GM19452 (cell line): ENCODE results near the gene HLA-E.
"Not testable (repeated sequence)": the region's sequence is repeated elsewhere in the genome, so short reads cannot be mapped to it uniquely, and the experiment has no call there.

Experiments
- ATAC-seq: cut with Tn5 transposase; IDR thresholded peaks from one replicate; pipeline ENCODE4 v1.9.1; 2021; ENCODE audit not compliant: unreplicated experiment

Gene HLA-E

DNA sequence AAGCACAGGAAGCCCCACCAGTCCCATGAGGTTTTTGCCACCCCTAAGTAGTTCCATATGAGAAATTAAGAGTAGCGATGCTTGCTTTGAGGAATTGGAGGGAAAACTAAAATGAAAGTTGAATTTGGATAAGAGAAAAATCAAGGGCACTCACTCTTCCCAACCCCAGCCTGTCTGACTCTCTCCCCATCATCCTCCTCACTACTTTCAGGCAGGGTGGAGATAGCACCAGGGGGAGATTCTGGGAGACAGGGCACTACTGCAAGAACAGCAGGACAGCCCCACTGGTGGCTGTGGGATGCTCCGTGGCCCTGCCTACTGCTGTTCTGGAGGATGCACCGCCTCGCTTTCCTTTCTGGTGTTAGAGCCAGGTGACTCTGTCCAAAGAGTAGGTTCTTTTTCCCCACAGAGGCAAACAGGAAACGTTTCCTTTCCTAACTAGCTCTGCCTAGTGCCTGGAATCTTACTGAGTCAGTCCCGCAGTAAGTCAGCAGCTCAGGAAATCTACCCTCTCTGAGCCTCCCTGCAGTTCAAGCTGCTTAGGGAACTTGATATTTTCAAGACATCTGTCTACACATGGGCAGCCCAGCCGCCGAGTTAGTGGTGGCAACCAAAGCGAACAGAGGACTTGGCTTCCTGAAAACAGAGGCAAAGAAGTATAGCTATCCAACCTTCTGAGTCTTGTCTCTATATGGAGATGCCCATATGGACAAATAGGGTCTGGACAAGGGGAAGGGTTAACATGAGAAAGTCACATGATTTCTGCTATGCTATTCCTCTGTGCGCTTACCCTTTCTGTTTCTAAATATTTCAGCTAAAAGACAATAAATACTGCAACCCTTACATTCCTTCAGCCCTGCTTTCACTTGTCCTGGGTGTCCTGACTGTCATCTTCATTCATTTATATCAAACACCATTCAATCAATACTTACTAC lies 11.4 kb downstream of the HLA-E start:
- no peak for ATAC-seq

DNA sequence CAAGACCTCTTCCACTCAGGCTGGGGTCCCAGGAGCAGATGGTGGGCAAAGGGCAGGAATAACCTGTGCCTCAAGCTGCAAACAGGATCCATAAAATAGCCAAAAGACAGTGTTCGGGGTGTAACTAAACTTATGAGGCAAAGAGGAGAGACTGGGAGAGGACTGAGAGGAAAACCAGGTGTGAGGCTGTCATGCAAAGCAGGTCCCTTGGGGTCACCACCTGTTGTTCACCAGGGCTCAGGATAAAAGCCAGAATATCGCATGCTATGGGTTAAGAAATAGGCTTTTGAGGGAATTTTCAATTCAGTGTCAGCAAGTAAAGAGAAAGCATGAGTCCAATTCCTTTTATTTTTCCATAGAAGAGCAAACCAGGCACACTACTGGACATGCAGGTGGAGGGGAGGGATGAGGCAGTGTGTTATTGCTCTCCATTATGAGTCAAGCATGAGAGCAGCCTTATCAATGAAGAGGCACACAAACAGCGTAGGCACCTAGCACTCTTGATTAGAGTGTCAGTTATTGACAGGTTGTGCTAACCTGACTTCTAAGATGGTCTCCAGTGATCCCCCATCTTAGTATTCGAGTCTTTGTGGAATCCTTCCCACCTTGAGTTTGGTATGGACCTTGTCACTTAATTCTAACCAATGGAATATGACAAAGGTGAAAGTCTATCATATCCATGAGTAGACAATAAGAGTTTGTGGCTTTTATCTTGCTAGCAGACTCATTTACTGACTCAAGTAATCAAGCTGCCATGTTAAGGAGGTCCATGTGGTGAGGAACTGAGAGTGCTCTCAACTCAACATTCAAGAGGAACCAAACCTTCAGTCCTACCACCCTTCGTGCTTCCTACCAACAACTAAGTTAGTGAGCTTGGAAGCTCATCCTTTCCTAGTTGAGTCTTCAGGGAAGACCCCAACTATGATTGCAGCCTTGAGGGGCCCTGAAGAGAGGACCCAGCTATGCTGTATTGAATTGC lies 18.8 kb downstream of the HLA-E start:
- no peak for ATAC-seq

DNA sequence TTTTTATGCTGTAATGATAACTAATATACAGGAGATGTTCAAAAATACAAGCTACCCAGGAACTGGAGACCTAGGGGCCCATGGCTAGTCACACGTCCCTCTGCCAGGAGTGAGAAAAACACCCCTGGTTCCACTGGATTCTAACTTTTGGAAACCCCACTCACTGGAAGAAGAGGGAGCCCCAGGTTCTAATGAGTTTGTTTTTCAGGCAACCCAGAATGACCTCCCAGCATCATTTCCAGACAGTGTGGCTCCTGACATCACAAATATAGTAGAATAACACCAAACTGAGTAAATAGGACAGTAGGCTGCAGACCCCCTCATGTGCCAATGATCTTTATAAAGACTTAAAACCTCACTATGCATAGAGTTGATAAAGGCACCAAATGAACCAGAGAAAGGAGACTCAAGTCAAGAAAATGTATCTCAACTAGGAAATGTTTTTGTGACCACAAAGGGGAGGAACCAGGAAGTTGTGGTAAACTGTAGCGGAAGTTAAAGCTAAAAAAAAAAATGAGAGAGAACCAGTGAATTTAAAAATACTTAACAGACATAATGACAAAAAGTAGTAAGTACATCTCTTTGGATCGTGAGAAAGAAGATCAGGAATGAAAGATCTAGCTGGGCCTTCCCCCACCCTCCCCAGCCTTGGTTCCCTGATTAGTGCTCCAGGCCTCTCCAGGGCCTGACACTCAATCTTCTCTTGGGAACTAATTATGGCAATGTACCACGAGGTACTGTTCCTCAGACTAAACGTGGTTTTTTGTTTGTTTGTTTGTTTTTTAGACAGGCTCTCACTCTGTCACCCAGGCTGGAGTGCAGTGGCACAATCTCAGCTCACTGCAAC lies 19.8 kb downstream of the HLA-E start:
- ATAC-seq = no peak

DNA sequence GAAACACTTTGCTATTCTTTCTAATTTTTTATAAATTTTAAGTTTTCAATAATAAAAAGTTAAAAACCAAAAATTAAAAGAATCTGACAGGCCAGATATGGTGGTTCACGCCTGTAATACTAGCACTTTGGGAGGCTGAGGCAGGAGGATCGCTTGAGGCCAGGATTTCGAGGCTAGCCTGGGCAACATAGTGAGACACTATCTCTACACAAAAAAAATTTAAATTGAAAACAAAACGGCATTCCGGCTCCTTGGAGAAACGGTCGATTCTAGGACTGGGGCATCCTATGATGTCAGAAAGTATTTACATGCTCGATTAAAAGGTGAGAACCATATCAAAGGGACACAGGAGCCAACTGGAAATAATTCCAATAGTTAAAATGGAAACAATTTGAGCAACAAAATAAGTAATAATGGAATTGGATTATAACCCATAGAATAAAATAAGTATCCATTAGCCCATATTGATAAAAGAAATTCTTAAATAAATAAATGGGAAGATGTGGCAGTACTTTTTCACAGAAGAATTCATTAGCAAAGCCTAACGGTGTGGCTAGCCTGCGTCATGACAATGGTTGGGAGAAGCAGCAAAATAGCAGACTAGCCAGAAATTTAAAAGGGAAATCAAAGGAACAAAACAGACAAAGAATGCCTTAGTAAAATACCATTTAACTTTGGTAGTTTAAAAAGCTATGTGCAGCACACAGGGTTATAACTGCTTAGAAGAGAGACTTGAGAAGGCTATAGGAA lies 21.3 kb downstream of the HLA-E start:
- ATAC-seq = no peak

DNA sequence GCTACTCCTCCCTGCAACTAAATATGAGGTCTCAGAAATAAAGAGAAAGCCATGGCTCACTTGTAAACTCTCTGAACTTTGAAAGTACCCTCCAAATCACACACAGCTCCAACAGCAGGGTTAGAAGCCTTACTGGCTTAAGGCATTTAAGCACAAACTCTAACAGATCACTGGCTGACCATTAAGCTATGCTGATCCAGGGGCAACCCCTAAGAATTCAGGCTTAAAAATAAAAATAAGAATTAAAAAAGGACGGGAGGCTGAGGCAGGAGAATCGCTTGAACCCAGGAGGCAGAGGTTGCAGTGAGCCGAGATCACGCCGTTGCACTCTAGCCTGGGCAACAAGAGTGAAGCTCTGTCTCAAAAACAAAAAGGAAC lies 21.8 kb downstream of the HLA-E start:
- no peak for ATAC-seq

DNA sequence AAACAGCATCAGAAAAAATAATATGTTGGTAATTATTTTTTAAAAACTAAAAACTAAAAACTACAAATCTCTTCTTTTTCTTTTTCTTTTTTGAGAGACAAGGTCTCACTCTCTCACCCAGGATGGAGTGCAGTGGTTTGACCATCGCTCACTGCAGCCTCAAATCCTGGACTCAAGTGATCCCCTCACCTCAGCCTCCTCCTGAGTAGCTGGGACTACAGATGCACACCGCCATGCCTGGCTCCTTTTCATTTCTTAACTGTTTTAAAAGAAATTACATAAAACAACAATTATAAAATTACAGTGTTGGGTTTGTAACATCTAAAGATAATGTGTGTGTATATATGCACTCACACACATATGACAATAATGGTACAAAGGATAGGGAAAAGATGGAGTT lies 24.1 kb downstream of the HLA-E start:
- no peak for ATAC-seq

DNA sequence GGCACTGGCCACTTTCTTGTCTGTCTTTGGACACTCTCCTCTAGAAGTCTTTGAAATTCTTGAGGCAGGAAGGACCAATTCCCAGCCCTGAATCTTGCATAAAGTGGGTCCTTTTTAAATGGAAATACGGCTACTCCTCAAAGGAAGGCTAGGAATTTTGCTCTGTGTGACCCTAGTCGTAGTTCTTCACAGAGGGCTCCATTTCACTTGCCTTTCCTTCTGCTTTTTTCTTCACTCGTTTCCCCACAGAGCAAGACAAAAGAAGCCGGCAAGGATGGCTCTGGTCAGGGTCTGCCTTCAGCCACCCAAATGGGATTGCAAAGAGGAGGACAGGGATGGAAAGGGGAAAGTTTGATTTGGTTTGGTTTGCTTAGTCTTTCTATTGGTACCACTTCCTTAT lies 25.8 kb downstream of the HLA-E start:
- no peak for ATAC-seq

DNA sequence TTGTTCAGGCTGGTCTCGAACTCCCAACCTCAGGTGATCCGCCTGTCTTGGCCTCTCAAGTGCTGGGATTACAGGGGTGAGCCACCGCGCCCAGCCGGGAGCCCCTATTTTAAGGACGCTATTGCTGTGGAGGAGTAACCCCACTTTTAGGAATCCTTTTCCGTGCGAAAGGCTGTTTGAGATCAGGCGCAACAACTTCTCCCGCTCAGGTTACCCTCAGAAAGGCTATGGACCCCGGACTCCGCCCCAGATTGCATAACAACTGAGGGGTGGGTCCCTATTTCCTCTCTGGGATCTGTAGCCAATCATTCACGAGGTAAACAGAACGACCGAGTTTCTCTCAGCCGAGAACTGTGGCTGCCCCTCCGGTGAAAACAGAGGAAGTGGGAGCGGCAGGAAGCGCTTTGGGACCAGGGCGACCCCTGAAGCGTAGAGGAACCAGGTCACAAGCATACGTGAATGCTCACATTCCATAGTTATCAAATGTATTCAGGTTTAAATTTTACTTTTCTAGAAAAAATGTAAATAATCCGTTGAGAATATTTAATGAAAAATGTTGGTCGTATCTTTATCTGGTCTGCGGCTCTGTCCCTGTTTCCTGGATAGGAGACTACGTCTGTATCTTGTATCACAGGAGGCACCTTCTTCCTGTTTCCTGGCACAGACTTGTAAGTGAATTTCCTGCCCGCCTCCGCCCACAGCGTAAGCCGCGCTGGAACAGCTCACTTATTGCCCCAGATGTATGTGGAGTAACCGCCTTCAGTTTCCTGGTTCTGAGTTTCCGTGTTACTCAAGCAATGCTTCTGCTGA lies 26.8 kb downstream of the HLA-E start:
- ATAC-seq = peak; percentile 68

DNA sequence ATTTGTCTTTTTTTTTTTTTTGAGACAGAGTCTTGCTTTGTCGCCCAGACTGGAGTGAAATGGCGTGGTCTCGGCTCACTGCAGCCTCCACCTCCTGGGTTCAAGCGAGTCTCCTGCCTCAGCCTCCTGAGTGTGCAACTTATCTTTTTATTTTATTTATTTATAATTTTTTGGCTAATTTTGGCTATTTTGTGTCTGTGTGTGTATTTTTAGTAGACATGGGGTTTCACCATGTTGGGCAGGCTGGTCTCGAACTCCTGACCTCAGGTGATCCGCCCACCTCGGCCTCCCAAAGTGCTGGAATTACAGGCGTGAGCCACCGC lies 27.4 kb downstream of the HLA-E start:
- ATAC-seq = not testable (repeated sequence)

DNA sequence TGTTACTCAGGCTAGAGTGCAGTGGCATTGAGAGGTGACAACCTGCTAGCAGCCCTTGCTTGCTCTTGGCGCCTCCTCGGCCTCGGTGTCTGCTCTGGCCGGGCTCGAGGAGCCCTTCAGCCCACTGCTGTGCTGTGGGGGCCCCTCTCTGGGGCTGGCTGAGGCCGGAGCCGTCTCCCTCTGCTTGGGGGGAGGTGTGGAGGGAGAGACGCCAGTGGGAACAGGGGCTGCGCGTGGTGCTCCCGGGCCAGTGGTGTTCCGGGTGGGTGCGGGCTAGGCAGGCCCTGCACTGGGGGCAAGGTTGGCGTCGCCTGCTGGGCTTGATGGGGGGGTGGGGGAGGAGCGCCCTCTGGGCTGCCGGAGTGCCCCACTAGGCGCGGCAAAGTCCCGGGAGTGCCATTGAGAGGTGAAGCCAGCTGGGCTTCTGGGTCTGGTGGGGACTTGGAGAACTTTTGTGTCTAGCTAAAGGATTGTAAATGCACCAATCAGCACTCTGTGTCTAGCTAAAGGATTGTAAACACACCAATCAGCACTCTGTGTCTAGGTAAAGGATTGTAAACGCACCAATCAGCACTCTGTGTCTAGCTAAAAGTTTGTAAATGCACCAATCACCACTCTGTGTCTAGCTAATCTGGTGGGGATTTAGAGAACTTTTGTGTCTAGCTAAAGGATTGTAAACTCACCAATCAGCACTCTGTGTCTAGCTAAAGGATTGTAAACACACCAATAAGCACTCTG lies 28.6 kb downstream of the HLA-E start:
- not testable (repeated sequence) for ATAC-seq

DNA sequence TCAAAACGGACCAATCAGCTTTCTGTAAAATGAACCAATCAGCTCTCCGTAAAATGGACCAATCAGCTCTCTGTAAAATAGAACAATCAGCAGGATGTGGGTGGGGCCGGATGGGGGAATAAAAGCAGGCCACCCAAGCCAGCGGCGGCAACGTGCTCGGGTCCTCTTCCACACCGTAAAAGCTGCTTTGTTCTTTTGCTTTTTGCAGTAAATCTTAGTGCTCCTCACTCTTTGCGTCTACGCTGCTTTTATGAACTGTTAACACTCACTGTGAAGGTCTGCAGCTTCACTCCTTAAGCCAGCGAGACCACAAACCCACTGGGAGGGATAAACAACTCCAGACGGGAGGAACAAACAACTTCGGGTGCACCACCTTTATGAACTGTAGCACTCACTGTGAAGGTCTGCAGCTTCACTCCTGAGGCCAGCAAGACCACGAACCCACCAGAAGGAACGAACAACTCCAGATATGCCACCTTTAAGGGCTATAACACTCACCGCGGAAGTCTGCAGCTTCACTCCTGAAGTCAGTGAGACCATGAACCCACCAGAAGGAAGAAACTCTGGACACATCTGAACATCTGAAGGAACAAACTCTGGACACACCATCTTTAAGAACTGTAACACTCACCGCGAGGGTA lies 29.3 kb downstream of the HLA-E start:
- ATAC-seq = not testable (repeated sequence)

DNA sequence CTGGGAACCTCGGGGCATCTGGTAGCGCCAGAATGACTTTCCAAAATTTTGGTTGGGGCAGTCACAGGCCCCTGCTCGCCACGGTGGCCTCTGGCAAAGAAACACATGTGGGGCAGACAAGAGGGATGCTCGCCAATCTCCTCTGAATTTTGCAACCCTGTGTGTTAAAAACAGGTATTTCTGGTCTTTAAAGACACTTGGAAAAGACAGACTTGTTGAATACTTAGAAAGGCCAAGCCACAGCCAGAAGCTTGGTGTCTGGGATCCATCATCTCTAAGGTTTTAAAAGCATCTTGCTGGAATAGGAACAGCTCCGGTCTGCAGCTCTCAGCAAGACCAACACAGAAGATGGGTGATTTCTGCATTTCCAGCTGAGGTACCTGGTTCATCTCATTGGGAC lies 31.2 kb downstream of the HLA-E start:
- no peak for ATAC-seq

DNA sequence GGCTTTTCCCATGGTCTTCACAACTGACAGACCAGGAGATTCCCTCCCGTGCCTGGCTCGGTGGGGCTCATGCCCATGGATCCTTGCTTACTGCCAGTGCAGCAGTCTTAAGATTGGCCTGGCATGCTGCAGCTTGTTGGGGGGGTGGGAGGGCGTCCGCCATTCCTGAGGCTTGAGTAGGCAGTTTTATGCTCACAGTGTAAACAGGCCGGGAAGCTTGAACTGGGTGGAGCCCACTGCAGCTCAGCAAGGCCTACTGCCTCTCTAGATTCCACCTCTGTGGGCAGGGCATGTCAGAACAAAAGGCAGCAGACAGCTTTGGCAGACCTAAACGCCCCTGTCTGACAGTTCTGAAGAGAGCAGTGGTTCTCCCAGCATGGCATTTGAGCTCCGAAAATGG lies 31.8 kb downstream of the HLA-E start:
- not testable (repeated sequence) for ATAC-seq

DNA sequence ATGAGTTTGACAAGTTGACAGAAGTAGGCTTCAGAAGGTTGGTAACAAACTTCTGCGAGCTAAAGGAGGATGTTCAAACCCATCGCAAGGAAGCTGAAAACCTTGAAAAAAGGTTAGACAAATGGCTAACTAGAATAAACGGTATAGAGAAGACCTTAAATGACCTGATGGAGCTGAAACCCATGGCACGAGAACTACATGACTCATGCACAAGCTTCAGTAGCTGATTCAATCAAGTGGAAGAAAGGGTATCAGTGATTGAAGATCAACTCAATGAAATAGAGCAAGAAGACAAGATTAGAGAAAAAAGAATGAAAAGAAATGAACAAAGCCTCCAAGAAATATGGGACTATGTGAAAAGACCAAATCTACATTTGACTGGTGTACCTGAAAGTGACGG lies 32.6 kb downstream of the HLA-E start:
- not testable (repeated sequence) for ATAC-seq

DNA sequence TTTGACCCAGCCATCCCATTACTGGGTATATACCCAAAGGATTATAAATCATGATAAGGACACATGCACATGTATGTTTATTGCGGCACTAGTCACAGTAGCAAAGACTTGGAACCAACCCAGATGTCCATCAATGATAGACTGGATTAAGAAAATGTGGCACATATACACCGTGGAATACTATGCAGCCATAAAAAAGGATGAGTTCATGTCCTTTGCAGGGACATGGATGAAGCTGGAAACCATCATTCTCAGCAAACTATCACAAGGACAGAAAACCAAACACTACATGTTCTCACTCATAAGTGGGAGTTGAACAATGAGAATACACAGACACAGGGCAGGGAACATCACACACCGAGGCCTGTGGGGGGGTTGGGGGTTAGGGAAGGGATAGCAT lies 37.1 kb downstream of the HLA-E start:
- ATAC-seq = not testable (repeated sequence)

DNA sequence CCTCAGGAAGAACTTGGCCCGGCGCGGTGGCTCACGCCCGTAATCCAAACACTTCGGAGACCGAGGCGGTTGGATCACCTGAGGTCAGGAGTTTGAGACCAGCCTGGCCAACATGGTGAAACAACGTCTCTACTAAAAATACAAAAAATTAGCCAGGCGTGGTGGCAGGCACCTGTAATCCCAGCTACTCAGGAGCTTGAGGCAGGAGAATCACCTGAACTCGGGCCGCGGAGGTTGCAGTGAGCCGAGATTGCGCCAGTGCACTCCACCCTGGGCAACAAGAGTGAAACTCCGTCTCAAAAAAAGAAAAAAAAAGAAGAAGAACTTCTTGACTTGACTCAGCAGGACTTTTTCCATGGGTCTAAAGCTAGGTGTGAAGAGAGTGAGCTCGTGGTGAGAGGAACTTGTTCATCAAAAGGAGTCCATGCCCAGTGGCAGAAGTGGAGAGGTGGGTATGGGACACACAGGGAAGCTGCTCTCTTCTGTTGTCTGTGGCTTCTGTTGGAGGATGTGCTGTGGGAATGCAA lies 40.1 kb downstream of the HLA-E start:
- ATAC-seq = peak; percentile 42

DNA sequence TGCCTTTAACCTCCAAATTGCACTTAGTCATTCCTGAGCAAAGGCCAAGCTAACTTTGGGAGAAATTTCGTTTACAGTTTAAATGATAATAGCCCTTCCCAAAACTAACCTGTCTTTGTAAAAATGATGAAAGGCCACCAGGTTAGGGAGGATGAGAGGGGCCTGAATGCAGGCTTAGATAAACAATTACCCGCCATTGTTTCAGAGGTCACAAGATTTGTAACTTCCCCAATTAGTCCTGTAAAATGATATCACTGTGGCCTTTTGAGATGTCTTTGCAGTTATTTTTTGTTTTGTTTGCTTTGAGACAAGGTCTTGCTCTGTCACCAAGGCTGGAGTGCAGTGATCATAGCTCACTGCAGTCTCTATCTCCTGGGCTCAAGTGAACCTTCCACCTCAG lies 40.7 kb downstream of the HLA-E start:
- no peak for ATAC-seq
